HG03469 (cell line): Measurements from ENCODE around the gene PPM1N.

ENCODE experiments used
- ATAC-seq: cut with Tn5 transposase; IDR thresholded peaks from one replicate; pipeline ENCODE4 v1.9.1; 2021; ENCODE audit warnings: mild to moderate bottlenecking, moderate library complexity, moderate number of reproducible peaks; ENCODE audit not compliant: unreplicated experiment

Gene PPM1N

DNA sequence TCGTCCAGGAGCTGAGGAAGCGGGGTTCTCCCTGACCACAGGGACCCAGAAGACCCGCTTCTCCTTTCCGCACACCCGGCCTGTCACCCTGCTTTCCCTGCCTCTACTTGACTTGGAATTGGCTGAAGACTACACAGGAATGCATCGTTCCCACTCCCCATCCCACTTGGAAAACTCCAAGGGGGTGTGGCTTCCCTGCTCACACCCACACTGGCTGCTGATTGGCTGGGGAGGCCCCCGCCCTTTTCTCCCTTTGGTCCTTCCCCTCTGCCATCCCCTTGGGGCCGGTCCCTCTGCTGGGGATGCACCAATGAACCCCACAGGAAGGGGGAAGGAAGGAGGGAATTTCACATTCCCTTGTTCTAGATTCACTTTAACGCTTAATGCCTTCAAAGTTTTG lies 27.9 kb downstream of the PPM1N start:
- no peak for ATAC-seq

DNA sequence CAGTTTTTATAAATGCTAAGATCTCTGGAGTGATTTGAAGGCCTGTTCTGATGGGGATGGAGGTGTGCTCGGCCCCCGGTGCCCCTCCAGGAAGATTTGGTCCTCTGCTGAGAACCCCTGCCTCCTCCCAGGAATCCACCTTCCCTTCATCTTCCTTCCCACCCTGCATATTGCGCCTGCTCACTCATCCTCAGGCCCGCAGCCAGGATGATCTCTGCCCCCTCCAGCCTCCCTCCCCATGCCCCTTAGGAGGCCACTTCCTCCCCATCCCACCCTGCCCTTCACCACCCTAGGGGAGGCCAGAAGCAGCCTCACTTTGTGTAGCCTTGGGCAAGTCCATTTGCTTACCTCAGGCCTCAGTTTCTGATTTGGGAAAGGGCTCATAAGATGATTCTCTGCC lies 28.7 kb downstream of the PPM1N start:
- no peak for ATAC-seq

DNA sequence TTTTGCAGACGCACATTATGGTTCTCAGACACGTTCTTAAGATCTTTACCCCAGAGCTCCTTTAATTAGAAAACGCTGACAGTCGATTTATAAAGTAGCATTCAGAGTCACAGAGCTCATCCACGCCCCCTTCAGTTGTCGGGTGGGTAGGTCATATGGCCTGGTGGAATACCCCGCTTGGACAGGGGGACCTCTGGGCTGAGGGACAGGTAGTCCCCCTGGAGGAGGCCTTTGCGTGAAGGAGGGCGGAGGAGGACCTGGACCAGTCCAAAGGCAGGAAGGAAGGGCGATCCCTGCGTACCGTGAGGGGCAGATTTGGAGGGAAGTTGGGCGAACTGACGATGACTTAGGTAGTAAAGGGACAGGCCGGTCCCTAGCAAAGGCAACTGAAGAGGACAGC lies 29.5 kb downstream of the PPM1N start:
- ATAC-seq: no peak

DNA sequence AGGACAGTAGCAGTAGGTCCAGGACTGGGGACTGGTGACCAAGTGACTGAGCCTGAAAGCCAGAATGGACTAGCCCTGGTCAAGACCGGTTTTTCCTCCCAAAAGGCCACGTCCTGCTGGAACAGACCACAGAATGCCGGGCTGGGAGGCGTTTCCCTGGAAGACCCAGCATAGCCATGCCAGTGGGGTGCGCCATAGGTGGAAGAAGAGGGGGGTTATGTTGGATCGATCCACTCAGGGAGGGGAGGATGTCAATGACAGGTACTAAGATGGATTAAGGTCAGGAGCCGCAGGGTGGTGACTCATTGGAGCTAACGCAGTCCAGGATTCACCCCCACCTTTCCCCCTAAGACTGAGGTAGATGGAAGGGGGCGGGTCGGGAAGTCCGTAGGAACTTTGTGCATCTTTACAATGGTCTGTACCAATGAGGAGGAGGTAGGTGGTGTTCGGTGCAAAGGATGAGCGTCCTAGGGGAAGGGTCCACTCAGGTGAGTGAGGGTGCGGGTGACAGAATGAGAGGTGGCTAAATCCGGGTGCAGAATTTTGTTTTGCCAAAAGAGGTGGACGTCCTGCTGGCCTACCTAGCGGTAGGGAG lies 30.0 kb downstream of the PPM1N start:
- ATAC-seq: no peak

DNA sequence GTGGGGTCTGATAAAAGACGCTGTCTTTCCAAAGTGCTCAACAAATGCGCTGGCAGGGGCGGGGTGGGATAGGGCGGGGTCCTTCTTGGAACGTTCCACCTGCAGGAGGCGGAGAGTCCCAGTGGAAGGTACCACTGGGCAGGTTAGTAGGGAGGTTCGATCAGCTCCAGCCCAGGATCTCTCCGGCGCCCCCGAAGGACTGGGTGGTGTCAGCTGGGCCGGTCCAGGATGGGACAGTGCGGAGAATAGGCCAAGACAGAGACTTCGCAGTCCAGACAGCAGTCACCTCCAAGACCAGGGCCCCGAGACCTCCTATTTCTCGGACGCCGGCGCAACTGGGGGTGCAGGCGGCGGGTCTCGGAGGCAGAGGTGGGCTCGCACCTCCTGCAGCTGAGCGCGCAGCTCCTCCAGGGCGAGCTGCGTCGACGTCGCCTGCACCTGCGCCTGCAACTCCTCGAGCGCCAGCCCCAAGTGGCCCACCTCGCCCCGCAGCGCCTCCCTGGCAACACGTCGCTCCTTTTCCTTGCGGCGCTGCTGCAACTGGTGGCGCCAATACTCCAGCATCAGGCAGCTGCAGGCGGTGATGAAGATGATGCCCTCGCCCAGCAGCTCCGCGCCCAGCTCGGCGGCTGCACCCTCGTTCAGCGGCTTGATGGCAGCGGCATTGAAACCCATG lies 30.6 kb downstream of the PPM1N start:
- ATAC-seq: no peak

DNA sequence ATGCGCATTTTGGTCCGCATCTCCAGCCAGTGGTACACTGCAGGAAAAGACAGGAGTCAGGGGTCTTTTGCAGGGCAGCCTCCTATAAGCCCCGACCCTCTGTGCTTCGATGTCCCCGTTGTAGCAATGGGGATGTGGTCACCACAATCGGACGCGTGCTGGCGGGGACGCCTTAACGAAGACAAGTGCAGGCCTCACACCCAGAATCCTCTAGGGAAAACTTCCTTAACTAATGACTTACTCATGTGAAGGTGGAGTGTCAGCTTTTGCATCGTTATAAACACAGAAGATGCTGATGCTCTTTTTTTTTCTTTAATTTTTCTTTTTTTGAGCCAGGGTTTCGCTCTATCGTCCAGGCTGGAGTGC lies 31.2 kb downstream of the PPM1N start:
- no peak for ATAC-seq

DNA sequence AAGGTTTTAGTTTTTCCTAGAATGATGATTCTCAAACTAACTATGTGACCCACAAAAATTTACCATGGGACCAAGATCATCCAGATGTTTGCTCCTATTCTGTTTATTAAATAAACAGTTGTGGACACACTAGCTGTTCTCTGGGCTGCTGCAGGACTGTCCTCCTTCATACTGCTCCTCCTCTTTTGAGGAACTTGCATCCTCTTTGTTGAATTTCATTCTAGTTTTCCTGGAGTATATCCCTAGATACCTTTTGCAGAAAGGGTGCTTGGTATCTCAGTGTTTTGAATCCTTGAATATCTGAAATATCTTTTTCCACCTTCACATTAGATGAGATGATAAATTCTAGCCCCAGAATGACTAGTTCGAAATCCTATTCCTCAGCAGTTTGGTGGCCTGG lies 33.1 kb downstream of the PPM1N start:
- ATAC-seq: no peak

DNA sequence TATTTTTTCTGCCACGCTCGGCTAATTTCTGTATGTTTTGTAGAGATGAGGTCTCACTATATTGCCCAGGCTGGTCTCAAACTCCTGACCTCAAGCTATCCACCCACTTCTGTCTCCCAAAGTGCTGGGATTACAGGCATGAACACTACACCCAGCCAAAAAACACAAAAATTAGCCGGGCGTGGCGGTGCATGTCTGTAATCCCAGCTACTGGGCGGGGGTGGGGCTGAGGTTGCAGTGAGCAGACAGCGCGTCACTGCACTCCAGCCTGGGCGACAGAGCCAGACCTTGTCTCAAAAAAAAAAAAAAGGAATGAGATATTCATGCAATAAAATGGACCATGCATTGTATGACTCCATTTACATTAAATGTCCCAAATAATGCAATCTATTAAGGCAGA lies 41.2 kb downstream of the PPM1N start:
- no peak for ATAC-seq

DNA sequence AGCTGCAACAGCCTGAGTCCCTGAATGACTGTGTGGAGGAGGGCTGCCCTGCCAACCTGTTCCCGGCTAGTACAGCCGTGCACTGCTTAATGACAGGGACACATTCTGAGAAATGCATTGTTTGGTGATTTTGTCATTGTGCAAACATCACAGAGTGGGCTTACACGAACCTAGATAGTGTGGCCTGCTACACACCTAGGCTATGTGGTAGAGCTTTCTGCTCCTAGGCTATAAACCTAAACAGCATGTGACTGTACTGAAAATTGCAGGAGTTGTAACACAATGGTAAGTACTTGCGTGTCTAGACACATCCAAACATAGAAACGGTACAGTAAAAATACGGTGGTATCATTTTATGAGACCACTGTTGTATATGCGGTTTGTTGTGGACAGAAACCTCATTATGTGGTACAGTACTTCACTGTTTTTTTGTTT lies 44.0 kb downstream of the PPM1N start:
- ATAC-seq: no peak

DNA sequence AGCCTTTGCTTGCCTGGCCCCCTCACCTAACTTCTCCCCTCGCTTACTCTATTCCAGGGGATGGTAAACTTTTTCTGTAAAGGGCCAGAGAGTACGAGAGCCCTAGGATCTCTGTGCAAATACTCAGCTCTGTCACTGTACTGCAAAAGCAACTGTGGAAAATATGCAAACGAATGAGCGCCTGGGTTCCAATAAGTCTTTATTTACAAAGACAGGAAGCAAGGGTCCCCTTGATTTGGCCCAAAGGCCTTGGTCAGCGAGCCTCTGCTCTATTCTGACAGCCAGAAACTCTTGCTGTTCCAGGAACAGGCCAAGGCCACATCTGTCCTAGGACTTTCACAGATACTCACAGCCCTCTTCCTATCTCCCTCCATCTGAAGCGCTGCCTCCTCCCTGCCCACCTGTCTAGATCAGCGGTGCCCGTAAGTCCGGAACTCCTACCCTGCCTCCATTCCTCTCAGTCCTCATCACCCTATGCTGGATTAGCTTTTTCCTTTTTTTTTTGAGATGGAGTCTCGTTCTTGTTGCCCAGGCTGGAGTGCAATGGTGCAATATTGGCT lies 49.0 kb downstream of the PPM1N start:
- ATAC-seq: no peak

DNA sequence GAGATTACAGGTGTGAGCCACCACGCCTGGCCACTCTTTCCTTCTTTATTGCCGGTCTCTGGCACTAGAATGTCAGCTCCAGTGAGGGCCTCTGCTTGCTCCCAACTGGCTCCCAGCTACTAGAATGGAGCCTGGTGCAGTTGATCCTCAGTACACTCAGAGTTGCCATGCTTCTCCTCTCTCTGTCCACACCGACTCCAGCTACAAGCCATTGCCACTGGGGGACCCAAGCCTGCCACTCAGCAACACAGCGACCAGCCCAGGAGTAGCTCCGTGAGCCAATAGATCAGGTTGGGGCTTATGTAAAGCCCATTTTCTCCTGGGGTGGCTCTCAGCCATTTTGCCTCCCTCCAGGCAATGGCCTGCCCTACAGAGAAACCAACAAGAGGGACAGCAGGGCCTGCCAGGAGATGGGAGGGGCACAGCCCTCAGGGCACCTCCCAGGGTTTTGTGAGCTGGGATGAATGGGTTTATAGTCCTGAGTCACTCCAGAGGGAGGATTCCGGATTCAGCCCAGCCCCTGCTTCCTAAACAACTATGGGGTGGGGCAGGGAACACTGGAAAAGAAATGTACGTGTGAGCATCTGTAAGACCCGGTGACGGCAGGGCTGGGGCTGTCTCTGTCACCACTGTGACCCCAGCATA lies 49.8 kb downstream of the PPM1N start:
- ATAC-seq: no peak
